Neuronal stem cell (in vitro differentiated cells): Measurements from ENCODE around the gene PAFAH2.

Source experiments
- DNase-seq: peaks from one replicate; pipeline ENCODE4 v3.0.0-alpha.2; 2013; ENCODE audit warnings: low spot score
- H2AFZ ChIP-seq: one replicate; pipeline ENCODE4 v1.6.1; 2013; ENCODE audit warnings: mild to moderate bottlenecking, low read length, inconsistent platforms
- H2AK5ac ChIP-seq: 2 replicates; pipeline ENCODE4 v1.6.1; 2013; ENCODE audit warnings: low read depth, mild to moderate bottlenecking, inconsistent platforms, low read length, moderate library complexity, mixed read lengths
- H2BK120ac ChIP-seq: 2 replicates; pipeline ENCODE4 v1.6.1; 2013; ENCODE audit warnings: low read depth, mild to moderate bottlenecking, inconsistent platforms, low read length, moderate library complexity, mixed read lengths
- H2BK12ac ChIP-seq: one replicate; pipeline ENCODE4 v1.6.1; 2013; ENCODE audit warnings: low read length, inconsistent platforms
- H2BK15ac ChIP-seq: 2 replicates; pipeline ENCODE4 v1.6.1; 2013; ENCODE audit warnings: mild to moderate bottlenecking, low read length, inconsistent platforms, mixed read lengths
- H2BK5ac ChIP-seq: one replicate; pipeline ENCODE4 v1.6.1; 2013; ENCODE audit warnings: inconsistent platforms, mild to moderate bottlenecking, low read length, moderate library complexity
- H3K14ac ChIP-seq: one replicate; pipeline ENCODE4 v1.6.1; 2013; ENCODE audit warnings: low read length, inconsistent platforms
- H3K18ac ChIP-seq: 2 replicates; pipeline ENCODE4 v1.6.1; 2013; ENCODE audit warnings: low read length, inconsistent platforms
- H3K23ac ChIP-seq: 2 replicates; pipeline ENCODE4 v1.6.1; 2013; ENCODE audit warnings: low read depth, mild to moderate bottlenecking, mixed read lengths, low read length, inconsistent platforms; ENCODE audit not compliant: poor library complexity
- H3K27ac ChIP-seq: replicated peaks from 3 replicates; pipeline ENCODE4 v1.5.1; 2013; ENCODE audit warnings: low read length, inconsistent platforms
- H3K27me3 ChIP-seq, 3 experiments: 2 replicates each; pipeline ENCODE4 v1.6.1; 2013; ENCODE audit warnings: low read length in 3 of 3, mild to moderate bottlenecking in 2 of 3, inconsistent platforms in 1 of 3, low read depth in 1 of 3, mixed read lengths in 1 of 3, moderate library complexity in 1 of 3; ENCODE audit not compliant: control insufficient read depth in 3 of 3, insufficient read depth in 3 of 3
- H3K36me3 ChIP-seq, 2 donors: replicated peaks in 1 of 2; 2 replicates each; pipeline ENCODE4 v1.6.1; 2013; ENCODE audit warnings: low read length in 2 of 2; ENCODE audit not compliant: control insufficient read depth in 2 of 2, insufficient read depth in 2 of 2
- H3K4ac ChIP-seq: 2 replicates; pipeline ENCODE4 v1.6.1; 2013; ENCODE audit warnings: inconsistent platforms, mild to moderate bottlenecking, low read length, moderate library complexity
- H3K4me1 ChIP-seq, 2 donors: 1 replicate in 1 of 2; 2 replicates in 1 of 2; pipeline ENCODE4 v1.6.1; 2013; ENCODE audit warnings: low read length in 2 of 2, low read depth in 1 of 2; ENCODE audit not compliant: control insufficient read depth in 2 of 2, insufficient read depth in 1 of 2
- H3K4me2 ChIP-seq: one replicate; pipeline ENCODE4 v1.6.1; 2013; ENCODE audit warnings: mild to moderate bottlenecking, low read length, inconsistent platforms; ENCODE audit not compliant: insufficient read depth, poor library complexity, severe bottlenecking
- H3K4me3 ChIP-seq, 2 donors: 2 replicates each; pipeline ENCODE4 v1.5.1; 2013; ENCODE audit warnings: low read length in 2 of 2, mild to moderate bottlenecking in 2 of 2, inconsistent platforms in 1 of 2, moderate library complexity in 1 of 2
- H3K79me1 ChIP-seq: one replicate; pipeline ENCODE4 v1.6.1; 2013; ENCODE audit warnings: low read depth, mild to moderate bottlenecking, inconsistent platforms, low read length, moderate library complexity
- H3K9ac ChIP-seq: one replicate; pipeline ENCODE4 v1.6.1; 2013; ENCODE audit warnings: mild to moderate bottlenecking, low read depth, low read length, inconsistent platforms; ENCODE audit not compliant: poor library complexity
- H3K9me3 ChIP-seq, 2 donors: replicated peaks in 1 of 2; 2 replicates each; pipeline versions ENCODE3 to v1.6.1; 2013; ENCODE audit warnings: low read length in 2 of 2, mild to moderate bottlenecking in 2 of 2, inconsistent platforms in 1 of 2, low read depth in 1 of 2, mixed read lengths in 1 of 2, moderate library complexity in 1 of 2; ENCODE audit not compliant: control insufficient read depth in 2 of 2, insufficient read depth in 1 of 2
- H4K8ac ChIP-seq: one replicate; pipeline ENCODE4 v1.6.1; 2013; ENCODE audit warnings: low read depth, mild to moderate bottlenecking, inconsistent platforms, low read length, moderate library complexity
- H4K91ac ChIP-seq: one replicate; pipeline ENCODE4 v1.6.1; 2013; ENCODE audit warnings: low read length, low read depth, mild to moderate bottlenecking, inconsistent platforms; ENCODE audit not compliant: poor library complexity
- WGBS, 2 donors: extraction: QIAGEN DNeasy Blood & Tissue Kit; methylation state at CpG; one replicate each; pipeline ENCODE4 v1.1.7; 2013; ENCODE audit warnings: missing lambda C conversion rate in 2 of 2, mixed read lengths in 1 of 2; ENCODE audit not compliant: insufficient read length in 2 of 2, insufficient replicate concordance in 1 of 2; ENCODE audit errors: extremely low coverage in 2 of 2; 5-methylcytosine and 5-hydroxymethylcytosine counted together

Gene PAFAH2

DNA sequence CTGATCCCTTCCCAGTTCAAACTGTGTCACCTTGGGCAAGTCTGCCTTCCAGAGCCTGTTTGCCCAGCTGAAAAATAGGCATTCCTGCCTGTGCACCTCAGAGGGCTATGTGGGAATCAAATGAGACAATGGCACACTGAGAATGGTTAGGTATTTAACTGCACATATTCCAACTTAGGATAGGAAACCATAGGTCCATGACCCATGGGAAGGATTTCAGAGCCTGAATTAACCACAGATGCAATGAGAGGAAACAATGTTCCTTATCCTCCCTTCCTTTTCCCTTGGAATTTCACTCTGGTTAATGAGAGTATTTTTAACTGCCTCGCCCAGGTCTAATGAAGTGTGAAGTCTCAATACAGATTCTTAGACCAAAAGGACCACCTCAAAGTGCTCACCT lies 12.7 kb downstream of the PAFAH2 start:
- no peak for DNase-seq
- Histone ChIP-seq H3K9ac (no peak overlapping the region), H2AK5ac (no peak overlapping the region), H2BK15ac (no peak overlapping the region), H3K36me3 (peaks cover 20 to 85% of the 10 kb centered on the region in 2 donors), H3K4me3 (no peak overlapping the region), H3K27ac (no peak overlapping the region), H2BK12ac (no peak overlapping the region), H3K18ac (no peak overlapping the region), H2BK5ac (no peak overlapping the region), H3K14ac (no peak overlapping the region), H2AFZ (no peak overlapping the region), H3K27me3 (no peaks in the 10 kb centered on the region), H4K8ac (no peak overlapping the region), H3K79me1 (no peaks in the 10 kb centered on the region), H3K9me3 (peaks cover 0 to 6% of the 10 kb centered on the region in 2 donors), H3K4me2 (no peak overlapping the region), H3K4me1 (no peaks in the 10 kb centered on the region), H4K91ac (no peak overlapping the region), H3K4ac (no peak overlapping the region), H3K23ac (no peak overlapping the region), H2BK120ac (no peak overlapping the region)
- no CpG with 5 or more reads among the region's 1 CpG for WGBS, 2 donors

DNA sequence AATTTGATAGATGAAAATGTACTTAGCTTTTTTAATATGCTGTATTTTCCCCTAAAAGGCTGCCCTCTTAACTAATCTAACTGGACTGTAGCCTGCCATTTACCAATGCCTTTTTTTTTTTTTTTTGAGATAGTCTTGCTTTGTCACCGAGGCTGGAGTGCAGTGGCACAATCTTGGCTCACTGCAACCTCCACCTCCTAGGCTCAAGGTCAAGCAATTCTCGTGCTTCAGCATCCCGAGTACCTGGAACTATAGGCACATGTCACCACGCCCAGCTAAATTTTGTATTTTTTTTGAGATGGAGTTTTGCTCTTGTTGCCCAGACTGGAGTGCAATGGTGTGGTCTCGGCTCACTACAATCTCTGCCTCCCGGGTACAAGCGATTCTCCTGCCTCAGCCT lies 18.7 kb downstream of the PAFAH2 start:
- Histone ChIP-seq H2AK5ac (no peak overlapping the region), H3K4ac (no peak overlapping the region), H2BK15ac (no peak overlapping the region), H3K4me3 (no peak overlapping the region), H4K8ac (no peak overlapping the region), H3K27me3 (no peaks in the 10 kb centered on the region), H2BK120ac (no peak overlapping the region), H3K79me1 (no peaks in the 10 kb centered on the region), H3K18ac (no peak overlapping the region), H3K4me2 (no peak overlapping the region), H3K27ac (no peak overlapping the region), H3K36me3 (peaks cover 19 to 84% of the 10 kb centered on the region in 2 donors), H3K4me1 (no peaks in the 10 kb centered on the region), H4K91ac (no peak overlapping the region), H3K9me3 (no peaks in the 10 kb centered on the region), H2BK12ac (no peak overlapping the region), H3K23ac (no peak overlapping the region), H2AFZ (no peak overlapping the region), H3K14ac (no peak overlapping the region), H3K9ac (no peak overlapping the region), H2BK5ac (no peak overlapping the region)
- DNase-seq, result no peak
- WGBS, 2 donors, result no CpG with 5 or more reads among the region's 7 CpGs

DNA sequence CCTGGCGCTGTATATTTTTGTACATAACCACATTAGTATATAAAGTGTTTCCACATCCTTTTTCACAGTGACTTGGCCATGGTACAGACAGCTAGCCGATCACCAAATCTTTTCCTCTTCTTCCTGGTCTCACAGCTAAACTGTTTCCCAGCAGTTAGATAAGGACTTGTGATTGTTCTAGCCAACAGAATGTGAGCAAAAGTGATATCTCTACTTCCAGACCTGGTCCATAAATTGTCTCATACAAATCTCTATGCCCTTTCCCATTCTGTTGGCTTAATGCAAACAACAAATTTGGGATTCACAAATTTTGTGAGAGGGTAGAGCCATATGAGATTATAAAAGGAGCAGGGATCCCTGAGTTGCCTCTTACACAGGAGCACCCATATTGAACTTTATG lies 19.5 kb downstream of the PAFAH2 start:
- Histone ChIP-seq H2BK12ac (no peak overlapping the region), H3K27me3 (no peaks in the 10 kb centered on the region), H2BK120ac (no peak overlapping the region), H3K18ac (no peak overlapping the region), H3K36me3 (peaks cover 25 to 84% of the 10 kb centered on the region in 2 donors), H3K79me1 (no peaks in the 10 kb centered on the region), H3K4me2 (no peak overlapping the region), H2BK5ac (no peak overlapping the region), H4K8ac (no peak overlapping the region), H3K9ac (no peak overlapping the region), H3K23ac (no peak overlapping the region), H3K4me1 (no peaks in the 10 kb centered on the region), H3K4ac (no peak overlapping the region), H4K91ac (no peak overlapping the region), H3K9me3 (no peaks in the 10 kb centered on the region), H2BK15ac (no peak overlapping the region), H3K4me3 (no peak overlapping the region), H3K14ac (no peak overlapping the region), H2AK5ac (no peak overlapping the region), H2AFZ (no peak overlapping the region), H3K27ac (no peak overlapping the region)
- WGBS, 2 donors, result no CpG with 5 or more reads among the region's 2 CpGs
- no peak for DNase-seq

DNA sequence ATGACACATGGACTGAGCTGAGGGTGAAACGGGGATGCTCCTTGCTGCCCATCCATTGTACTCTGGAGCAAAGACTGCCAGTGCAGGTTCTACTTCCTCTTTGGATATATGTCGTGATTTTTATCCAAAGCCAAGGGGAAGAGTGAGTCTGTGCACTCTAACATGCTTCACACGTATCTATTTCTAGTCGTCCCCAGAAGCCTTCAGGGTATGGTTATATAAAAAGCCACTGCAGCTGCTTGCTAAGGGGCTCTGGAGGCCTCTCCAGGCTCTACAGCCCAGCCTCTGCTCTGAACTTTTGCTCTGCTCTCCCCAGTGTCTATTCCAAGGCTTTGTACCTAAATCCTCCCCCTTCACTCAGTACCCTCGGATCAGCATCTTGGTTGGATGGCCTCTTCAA lies 20.1 kb downstream of the PAFAH2 start:
- Histone ChIP-seq H3K9me3 (no peaks in the 10 kb centered on the region), H3K36me3 (peaks cover 26 to 84% of the 10 kb centered on the region in 2 donors), H2AK5ac (no peak overlapping the region), H2AFZ (no peak overlapping the region), H3K27ac (no peak overlapping the region), H3K9ac (no peak overlapping the region), H3K4me2 (no peak overlapping the region), H3K79me1 (no peaks in the 10 kb centered on the region), H3K4me3 (no peak overlapping the region), H2BK5ac (no peak overlapping the region), H2BK120ac (no peak overlapping the region), H3K14ac (no peak overlapping the region), H3K4me1 (no peaks in the 10 kb centered on the region), H3K4ac (no peak overlapping the region), H3K23ac (no peak overlapping the region), H4K8ac (no peak overlapping the region), H2BK15ac (no peak overlapping the region), H2BK12ac (no peak overlapping the region), H4K91ac (no peak overlapping the region), H3K27me3 (no peaks in the 10 kb centered on the region), H3K18ac (no peak overlapping the region)
- DNase-seq, result no peak
- no CpG with 5 or more reads among the region's 5 CpGs for WGBS, 2 donors
